ENCODE data around the gene SLC15A4. TPM values are rescaled to one million over a fixed set of nuclear protein-coding genes. Genes with fewer than 3 reads are reported as not detected.

SLC15A4 gene
- total and polyA plus RNA-seq, 4 donors: 7.3 to 25.3 (median 14.9) TPM

DNA sequence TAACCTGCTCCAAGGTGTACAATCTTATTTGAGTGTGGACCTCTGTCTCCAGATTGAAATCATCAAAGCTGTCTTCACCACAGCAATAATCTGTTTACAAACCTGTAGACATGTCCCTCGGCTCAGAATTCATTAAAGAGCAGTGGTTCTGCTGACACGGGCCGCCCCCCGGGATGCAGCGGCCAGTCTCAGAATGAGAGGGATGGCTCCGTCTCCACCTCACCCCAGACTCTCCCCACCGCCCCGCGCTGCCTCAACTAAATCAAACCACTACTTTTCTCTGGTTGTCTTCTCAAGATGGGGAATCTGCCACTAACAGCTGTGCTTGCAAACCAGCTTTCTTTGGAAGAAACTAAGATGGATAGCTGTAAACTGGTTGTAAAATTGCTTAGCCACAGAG, 56.2 kb downstream of the SLC15A4 start:
- 40% methylated on average over 9 of the region's 9 CpGs for WGBS
- no peak for DNase-seq (ENCODE audit: low spot score)
- Histone ChIP-seq H3K36me3 (ENCODE audit: control insufficient read depth in 4 of 4, insufficient read depth in 3 of 4, low read depth in 1 of 4, low read length in 3 of 4) (no peaks in the 10 kb centered on the region), H3K27ac (ENCODE audit: low read depth in 1 of 2, low read length in 2 of 2) (no peak overlapping the region), H3K4me3 (ENCODE audit: low read depth in 1 of 3, low read length in 3 of 3) (no peak overlapping the region), H3K27me3 (ENCODE audit: control insufficient read depth in 4 of 4, insufficient read depth in 4 of 4, low read length in 3 of 4) (peaks cover 0 to 7% (median 2%) of the 10 kb centered on the region in 4 donors), H3K9ac (ENCODE audit: low read depth in 1 of 2, low read length in 2 of 2) (no peak overlapping the region), H3K4me1 (ENCODE audit: control insufficient read depth in 4 of 4, insufficient read depth in 4 of 4, low read length in 3 of 4) (no peaks in the 10 kb centered on the region), H3K9me3 (ENCODE audit: control insufficient read depth in 4 of 4, low read length in 3 of 4) (no peaks in the 10 kb centered on the region)
- TF ChIP-seq JUND (IDR thresholded peaks at IDR 0.05): no peak
- no peak for TF ChIP-seq FOXA1 (IDR thresholded peaks at IDR 0.05)
- TF ChIP-seq FOXA2 (IDR thresholded peaks at IDR 0.05): no peak
- TF ChIP-seq ATF3 (IDR thresholded peaks at IDR 0.05): no peak
- TF ChIP-seq RAD21 (IDR thresholded peaks at IDR 0.05): no peak
- TF ChIP-seq RXRA (IDR thresholded peaks at IDR 0.05): no peak
- TF ChIP-seq ZBTB33 (IDR thresholded peaks at IDR 0.05): no peak
- TF ChIP-seq MAX (IDR thresholded peaks at IDR 0.05): no peak

DNA sequence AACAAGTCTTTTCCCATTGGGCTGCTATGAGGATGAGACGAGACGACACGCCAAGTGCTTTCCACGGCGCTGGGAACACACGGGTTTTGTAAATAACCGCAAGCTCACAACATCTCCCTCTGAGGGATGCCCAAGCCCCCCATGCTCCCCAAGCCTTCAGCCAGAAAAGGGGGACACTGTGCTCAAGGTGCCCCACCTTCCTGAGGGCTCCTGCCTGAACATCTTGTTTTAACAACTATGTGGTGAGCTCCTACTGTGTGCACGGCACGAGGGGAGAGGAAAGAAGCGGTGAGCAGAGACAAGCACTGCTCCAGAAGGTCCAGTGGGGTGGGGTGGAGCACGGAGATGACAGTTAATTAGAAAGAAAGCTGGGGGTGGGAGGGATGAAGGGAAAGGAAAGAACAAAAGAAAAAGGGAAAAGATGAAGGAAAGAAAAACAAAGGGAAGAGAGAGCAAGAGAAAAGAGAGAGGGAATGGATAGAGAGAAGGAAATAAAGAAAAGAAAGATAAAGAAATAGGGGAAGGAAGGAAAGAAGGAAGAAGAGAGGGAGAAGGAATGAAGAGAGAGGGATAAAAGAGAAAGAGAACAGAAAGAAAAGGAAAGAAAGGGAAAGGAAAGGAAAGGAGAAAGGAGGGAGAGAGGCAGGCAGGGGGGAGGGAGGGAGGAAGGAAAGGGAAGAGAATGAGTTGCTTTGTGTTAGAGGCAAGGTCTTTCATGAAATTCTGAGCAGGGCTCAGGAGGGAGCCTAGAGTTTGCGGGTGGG, 56.8 kb downstream of the SLC15A4 start:
- Histone ChIP-seq H3K9me3 (ENCODE audit: control insufficient read depth in 4 of 4, low read length in 3 of 4) (no peaks in the 10 kb centered on the region), H3K4me3 (ENCODE audit: low read depth in 1 of 3, low read length in 3 of 3) (no peak overlapping the region), H3K9ac (ENCODE audit: low read depth in 1 of 2, low read length in 2 of 2) (no peak overlapping the region), H3K4me1 (ENCODE audit: control insufficient read depth in 4 of 4, insufficient read depth in 4 of 4, low read length in 3 of 4) (no peaks in the 10 kb centered on the region), H3K27ac (ENCODE audit: low read depth in 1 of 2, low read length in 2 of 2) (no peak overlapping the region), H3K36me3 (ENCODE audit: control insufficient read depth in 4 of 4, insufficient read depth in 3 of 4, low read depth in 1 of 4, low read length in 3 of 4) (no peaks in the 10 kb centered on the region), H3K27me3 (ENCODE audit: control insufficient read depth in 4 of 4, insufficient read depth in 4 of 4, low read length in 3 of 4) (peaks cover 0 to 7% (median 2%) of the 10 kb centered on the region in 4 donors)
- 64% methylated on average over 12 of the region's 12 CpGs for WGBS
- DNase-seq (ENCODE audit: low spot score): no peak
- TF ChIP-seq YY1 (IDR thresholded peaks at IDR 0.05) (no peak), HNF4G (IDR thresholded peaks at IDR 0.05) (no peak), RAD21 (IDR thresholded peaks at IDR 0.05) (no peak), SP1 (IDR thresholded peaks at IDR 0.05) (no peak), JUND (IDR thresholded peaks at IDR 0.05) (no peak), TAF1 (conservative IDR thresholded peaks at IDR 0.05) (no peak), RXRA (IDR thresholded peaks at IDR 0.05) (no peak), GABPA (IDR thresholded peaks at IDR 0.05 in 1 of 2, conservative IDR thresholded peaks at IDR 0.05 in 1 of 2) (no peak), ATF3 (IDR thresholded peaks at IDR 0.05) (no peak), FOXA2 (IDR thresholded peaks at IDR 0.05) (no peak), NR2F2 (IDR thresholded peaks at IDR 0.05) (no peak), MAX (IDR thresholded peaks at IDR 0.05) (no peak), EGR1 (IDR thresholded peaks at IDR 0.05; ENCODE audit: low read depth in 2 of 2) (no peak), HNF4A (conservative IDR thresholded peaks at IDR 0.05) (no peak), FOXA1 (IDR thresholded peaks at IDR 0.05) (no peak), ZBTB33 (IDR thresholded peaks at IDR 0.05) (no peak)
- TF ChIP-seq, protein P1, sequence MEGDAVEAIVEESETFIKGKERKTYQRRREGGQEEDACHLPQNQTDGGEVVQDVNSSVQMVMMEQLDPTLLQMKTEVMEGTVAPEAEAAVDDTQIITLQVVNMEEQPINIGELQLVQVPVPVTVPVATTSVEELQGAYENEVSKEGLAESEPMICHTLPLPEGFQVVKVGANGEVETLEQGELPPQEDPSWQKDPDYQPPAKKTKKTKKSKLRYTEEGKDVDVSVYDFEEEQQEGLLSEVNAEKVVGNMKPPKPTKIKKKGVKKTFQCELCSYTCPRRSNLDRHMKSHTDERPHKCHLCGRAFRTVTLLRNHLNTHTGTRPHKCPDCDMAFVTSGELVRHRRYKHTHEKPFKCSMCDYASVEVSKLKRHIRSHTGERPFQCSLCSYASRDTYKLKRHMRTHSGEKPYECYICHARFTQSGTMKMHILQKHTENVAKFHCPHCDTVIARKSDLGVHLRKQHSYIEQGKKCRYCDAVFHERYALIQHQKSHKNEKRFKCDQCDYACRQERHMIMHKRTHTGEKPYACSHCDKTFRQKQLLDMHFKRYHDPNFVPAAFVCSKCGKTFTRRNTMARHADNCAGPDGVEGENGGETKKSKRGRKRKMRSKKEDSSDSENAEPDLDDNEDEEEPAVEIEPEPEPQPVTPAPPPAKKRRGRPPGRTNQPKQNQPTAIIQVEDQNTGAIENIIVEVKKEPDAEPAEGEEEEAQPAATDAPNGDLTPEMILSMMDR (IDR thresholded peaks at IDR 0.05; ENCODE audit: low read depth, low read length, missing input control): no peak
- TF ChIP-seq, protein P2, sequence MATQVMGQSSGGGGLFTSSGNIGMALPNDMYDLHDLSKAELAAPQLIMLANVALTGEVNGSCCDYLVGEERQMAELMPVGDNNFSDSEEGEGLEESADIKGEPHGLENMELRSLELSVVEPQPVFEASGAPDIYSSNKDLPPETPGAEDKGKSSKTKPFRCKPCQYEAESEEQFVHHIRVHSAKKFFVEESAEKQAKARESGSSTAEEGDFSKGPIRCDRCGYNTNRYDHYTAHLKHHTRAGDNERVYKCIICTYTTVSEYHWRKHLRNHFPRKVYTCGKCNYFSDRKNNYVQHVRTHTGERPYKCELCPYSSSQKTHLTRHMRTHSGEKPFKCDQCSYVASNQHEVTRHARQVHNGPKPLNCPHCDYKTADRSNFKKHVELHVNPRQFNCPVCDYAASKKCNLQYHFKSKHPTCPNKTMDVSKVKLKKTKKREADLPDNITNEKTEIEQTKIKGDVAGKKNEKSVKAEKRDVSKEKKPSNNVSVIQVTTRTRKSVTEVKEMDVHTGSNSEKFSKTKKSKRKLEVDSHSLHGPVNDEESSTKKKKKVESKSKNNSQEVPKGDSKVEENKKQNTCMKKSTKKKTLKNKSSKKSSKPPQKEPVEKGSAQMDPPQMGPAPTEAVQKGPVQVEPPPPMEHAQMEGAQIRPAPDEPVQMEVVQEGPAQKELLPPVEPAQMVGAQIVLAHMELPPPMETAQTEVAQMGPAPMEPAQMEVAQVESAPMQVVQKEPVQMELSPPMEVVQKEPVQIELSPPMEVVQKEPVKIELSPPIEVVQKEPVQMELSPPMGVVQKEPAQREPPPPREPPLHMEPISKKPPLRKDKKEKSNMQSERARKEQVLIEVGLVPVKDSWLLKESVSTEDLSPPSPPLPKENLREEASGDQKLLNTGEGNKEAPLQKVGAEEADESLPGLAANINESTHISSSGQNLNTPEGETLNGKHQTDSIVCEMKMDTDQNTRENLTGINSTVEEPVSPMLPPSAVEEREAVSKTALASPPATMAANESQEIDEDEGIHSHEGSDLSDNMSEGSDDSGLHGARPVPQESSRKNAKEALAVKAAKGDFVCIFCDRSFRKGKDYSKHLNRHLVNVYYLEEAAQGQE (IDR thresholded peaks at IDR 0.05): no peak

Measured in liver (tissue), 9 donors.